ENCODE results near the gene CELF2. TPM values are rescaled to one million over a fixed set of nuclear protein-coding genes. Genes with fewer than 3 reads are reported as not detected.

CELF2 gene
- total and polyA plus RNA-seq, 12 donors, result 13.0 to 90.9 (median 80.9) TPM

GRCh38 chr10:10986606-10987005 lies 31.1 kb upstream of the CELF2 start:
- no peak overlapping the region for H3K4me3 ChIP-seq
- intact Hi-C loops (cut with DNase I), result no loop called here
- no peaks in the 10 kb centered on the region for H3K9me3 ChIP-seq
- no peaks in the 10 kb centered on the region for H3K36me3 ChIP-seq
- no peak for DNase-seq
- H3K4me1 ChIP-seq, result no peaks in the 10 kb centered on the region
- no peaks in the 10 kb centered on the region for H3K27me3 ChIP-seq
- H3K27ac ChIP-seq, result no peak overlapping the region
- no peak for ATAC-seq
- TF ChIP-seq, protein P1, sequence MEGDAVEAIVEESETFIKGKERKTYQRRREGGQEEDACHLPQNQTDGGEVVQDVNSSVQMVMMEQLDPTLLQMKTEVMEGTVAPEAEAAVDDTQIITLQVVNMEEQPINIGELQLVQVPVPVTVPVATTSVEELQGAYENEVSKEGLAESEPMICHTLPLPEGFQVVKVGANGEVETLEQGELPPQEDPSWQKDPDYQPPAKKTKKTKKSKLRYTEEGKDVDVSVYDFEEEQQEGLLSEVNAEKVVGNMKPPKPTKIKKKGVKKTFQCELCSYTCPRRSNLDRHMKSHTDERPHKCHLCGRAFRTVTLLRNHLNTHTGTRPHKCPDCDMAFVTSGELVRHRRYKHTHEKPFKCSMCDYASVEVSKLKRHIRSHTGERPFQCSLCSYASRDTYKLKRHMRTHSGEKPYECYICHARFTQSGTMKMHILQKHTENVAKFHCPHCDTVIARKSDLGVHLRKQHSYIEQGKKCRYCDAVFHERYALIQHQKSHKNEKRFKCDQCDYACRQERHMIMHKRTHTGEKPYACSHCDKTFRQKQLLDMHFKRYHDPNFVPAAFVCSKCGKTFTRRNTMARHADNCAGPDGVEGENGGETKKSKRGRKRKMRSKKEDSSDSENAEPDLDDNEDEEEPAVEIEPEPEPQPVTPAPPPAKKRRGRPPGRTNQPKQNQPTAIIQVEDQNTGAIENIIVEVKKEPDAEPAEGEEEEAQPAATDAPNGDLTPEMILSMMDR (IDR thresholded peaks at IDR 0.05), result no peak
- WGBS, 2 donors, result 72 to 80% methylated on average over 4 of the region's 4 CpGs

DNA sequence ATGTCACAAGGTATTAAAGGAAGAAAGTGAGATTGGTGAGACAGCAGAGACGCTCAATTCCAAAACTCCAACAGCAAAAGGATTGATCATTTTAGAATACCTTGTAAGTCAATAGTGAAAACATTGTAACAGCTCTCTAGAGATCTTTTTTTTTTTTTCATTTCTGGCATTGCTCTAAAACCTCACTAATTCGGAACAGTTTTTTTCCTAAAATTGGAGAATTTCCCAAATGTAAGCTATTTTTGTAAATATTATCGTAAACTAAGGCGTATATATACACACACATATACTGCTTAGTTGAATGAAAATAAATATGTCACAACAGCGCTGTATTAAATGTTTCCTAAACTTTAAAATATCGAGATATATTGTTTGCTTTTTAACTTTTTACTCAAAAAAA lies 30.6 kb upstream of the CELF2 start:
- intact Hi-C loops (cut with DNase I), result no loop called here
- Histone ChIP-seq H3K36me3 (no peaks in the 10 kb centered on the region), H3K9me3 (no peaks in the 10 kb centered on the region), H3K4me1 (no peaks in the 10 kb centered on the region), H3K27me3 (no peaks in the 10 kb centered on the region), H3K27ac (no peak overlapping the region), H3K4me3 (no peak overlapping the region)
- 91 to 95% methylated on average over 6 of the region's 6 CpGs for WGBS, 2 donors
- ATAC-seq, result no peak
- DNase-seq, result no peak
- TF ChIP-seq, protein P1 (IDR thresholded peaks at IDR 0.05), result no peak

DNA sequence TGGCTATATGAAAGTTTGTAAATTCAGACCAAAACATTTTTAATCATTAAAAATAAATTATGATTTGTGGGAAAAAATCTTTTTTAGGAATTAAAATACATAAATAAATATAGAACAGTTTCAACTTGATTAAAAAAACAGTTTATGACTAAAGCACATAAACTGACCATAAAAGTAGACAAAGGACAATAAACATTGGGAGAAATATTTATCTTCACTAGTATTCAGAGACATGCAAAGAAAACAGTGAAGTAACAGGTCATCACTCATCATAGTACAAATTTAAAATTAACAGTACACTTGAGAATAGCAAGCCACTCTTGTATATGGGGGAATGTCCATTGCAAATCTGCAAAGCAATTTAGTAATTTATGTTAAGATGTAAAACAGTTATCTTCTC lies 28.0 kb upstream of the CELF2 start:
- H3K9me3 ChIP-seq, result peaks cover 0 to 7% (median 0%) of the 10 kb centered on the region in 11 donors
- intact Hi-C loops (cut with DNase I), result no loop called here
- ATAC-seq (no peak), DNase-seq (no peak)
- H3K27me3 ChIP-seq, result no peaks in the 10 kb centered on the region
- peaks cover 0 to 6% (median 0%) of the 10 kb centered on the region in 9 donors for H3K4me1 ChIP-seq
- H3K36me3 ChIP-seq, result no peaks in the 10 kb centered on the region
- TF ChIP-seq, protein P1 (IDR thresholded peaks at IDR 0.05), result no peak
- H3K4me3 ChIP-seq, result no peak overlapping the region
- no peak overlapping the region for H3K27ac ChIP-seq

- TF ChIP-seq, protein P1 (IDR thresholded peaks at IDR 0.05), result no peak
- Histone ChIP-seq H3K27ac (no peak overlapping the region), H3K27me3 (no peaks in the 10 kb centered on the region), H3K9me3 (peaks cover 0 to 7% (median 0%) of the 10 kb centered on the region in 11 donors), H3K4me3 (no peak overlapping the region), H3K4me1 (peaks cover 0 to 7% (median 0%) of the 10 kb centered on the region in 9 donors), H3K36me3 (no peaks in the 10 kb centered on the region)
- ATAC-seq (no peak), DNase-seq (no peak)
- WGBS, 2 donors, result 92 to 94% methylated on average over 2 of the region's 2 CpGs
- intact Hi-C loops (cut with DNase I), result no loop called here
Observed at GRCh38 chr10:10991144-10991543, 26.5 kb upstream of the CELF2 start.
